ENCODE results near the gene ATP8A1.

DNA sequence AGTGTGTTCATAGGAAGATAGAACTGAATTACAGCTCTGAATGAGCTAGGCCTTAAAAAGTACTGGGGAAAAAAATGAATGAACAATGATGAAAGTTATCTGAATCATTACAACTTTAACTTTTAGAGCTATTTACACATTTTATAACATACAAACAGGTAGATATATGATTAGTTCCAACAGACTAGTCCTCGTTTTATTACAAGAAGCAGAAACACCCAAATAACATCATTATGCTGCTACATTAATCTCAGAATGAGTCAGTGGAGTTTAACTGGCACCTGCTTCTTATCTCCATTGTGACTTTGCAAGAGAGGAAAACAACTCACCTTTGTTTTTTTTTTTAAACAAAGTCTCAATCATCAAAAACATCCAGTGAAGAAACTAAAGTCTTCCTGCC, 15.2 kb downstream of the ATP8A1 start:
- TF ChIP-seq EZH2 (IDR thresholded peaks at IDR 0.05; ENCODE audit: low read depth, low read length, severe bottlenecking): no peak
- no peak for TF ChIP-seq CEBPB (IDR thresholded peaks at IDR 0.05; ENCODE audit: low read depth, low read length)
- TF ChIP-seq EGR1 (IDR thresholded peaks at IDR 0.05; ENCODE audit: borderline replicate concordance, low read depth, low read length): no peak
- no peak for TF ChIP-seq POLR2AphosphoS5 (IDR thresholded peaks at IDR 0.05; ENCODE audit: low read depth, low read length)
- TF ChIP-seq, protein P1, sequence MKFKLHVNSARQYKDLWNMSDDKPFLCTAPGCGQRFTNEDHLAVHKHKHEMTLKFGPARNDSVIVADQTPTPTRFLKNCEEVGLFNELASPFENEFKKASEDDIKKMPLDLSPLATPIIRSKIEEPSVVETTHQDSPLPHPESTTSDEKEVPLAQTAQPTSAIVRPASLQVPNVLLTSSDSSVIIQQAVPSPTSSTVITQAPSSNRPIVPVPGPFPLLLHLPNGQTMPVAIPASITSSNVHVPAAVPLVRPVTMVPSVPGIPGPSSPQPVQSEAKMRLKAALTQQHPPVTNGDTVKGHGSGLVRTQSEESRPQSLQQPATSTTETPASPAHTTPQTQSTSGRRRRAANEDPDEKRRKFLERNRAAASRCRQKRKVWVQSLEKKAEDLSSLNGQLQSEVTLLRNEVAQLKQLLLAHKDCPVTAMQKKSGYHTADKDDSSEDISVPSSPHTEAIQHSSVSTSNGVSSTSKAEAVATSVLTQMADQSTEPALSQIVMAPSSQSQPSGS (IDR thresholded peaks at IDR 0.05; ENCODE audit: low read length): no peak
- TF ChIP-seq, protein P2, sequence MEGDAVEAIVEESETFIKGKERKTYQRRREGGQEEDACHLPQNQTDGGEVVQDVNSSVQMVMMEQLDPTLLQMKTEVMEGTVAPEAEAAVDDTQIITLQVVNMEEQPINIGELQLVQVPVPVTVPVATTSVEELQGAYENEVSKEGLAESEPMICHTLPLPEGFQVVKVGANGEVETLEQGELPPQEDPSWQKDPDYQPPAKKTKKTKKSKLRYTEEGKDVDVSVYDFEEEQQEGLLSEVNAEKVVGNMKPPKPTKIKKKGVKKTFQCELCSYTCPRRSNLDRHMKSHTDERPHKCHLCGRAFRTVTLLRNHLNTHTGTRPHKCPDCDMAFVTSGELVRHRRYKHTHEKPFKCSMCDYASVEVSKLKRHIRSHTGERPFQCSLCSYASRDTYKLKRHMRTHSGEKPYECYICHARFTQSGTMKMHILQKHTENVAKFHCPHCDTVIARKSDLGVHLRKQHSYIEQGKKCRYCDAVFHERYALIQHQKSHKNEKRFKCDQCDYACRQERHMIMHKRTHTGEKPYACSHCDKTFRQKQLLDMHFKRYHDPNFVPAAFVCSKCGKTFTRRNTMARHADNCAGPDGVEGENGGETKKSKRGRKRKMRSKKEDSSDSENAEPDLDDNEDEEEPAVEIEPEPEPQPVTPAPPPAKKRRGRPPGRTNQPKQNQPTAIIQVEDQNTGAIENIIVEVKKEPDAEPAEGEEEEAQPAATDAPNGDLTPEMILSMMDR (IDR thresholded peaks at IDR 0.05; ENCODE audit: control extremely low read depth in 1 of 3, insufficient read depth in 1 of 3, low read depth in 1 of 3, low read length in 3 of 3): no peak
- TF ChIP-seq, protein P3, sequence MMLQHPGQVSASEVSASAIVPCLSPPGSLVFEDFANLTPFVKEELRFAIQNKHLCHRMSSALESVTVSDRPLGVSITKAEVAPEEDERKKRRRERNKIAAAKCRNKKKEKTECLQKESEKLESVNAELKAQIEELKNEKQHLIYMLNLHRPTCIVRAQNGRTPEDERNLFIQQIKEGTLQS (IDR thresholded peaks at IDR 0.05; ENCODE audit: insufficient read depth, low read depth, low read length): no peak
- TF ChIP-seq SRF (IDR thresholded peaks at IDR 0.05; ENCODE audit: low read depth, low read length): no peak
- no peak for TF ChIP-seq ZNF274 (IDR thresholded peaks at IDR 0.05; ENCODE audit: borderline replicate concordance, extremely low read depth, low read length)
- TF ChIP-seq SAP30 (IDR thresholded peaks at IDR 0.05; ENCODE audit: insufficient read depth, insufficient replicate concordance, low read length): no peak
- no peak for TF ChIP-seq RAD21 (IDR thresholded peaks at IDR 0.05 in 1 of 2, conservative IDR thresholded peaks at IDR 0.05 in 1 of 2; ENCODE audit: low read depth in 2 of 2, low read length in 2 of 2)
